H9 (cell line): ENCODE results near the gene TRPM1. TPM values are rescaled to one million over a fixed set of nuclear protein-coding genes. Genes with fewer than 3 reads are reported as not detected.

Source experiments
- DNase-seq: peaks from one replicate; pipeline ENCODE4 v3.0.0-alpha.2; 2017
- H2AFZ ChIP-seq: one replicate; pipeline ENCODE4 v1.6.1; 2013; ENCODE audit warnings: mild to moderate bottlenecking, low read length, control low read depth, moderate library complexity
- H2AK5ac ChIP-seq: 2 replicates; pipeline ENCODE4 v1.6.1; 2013; ENCODE audit warnings: low read length, control low read depth, mixed read lengths; ENCODE audit not compliant: insufficient read length
- H2BK120ac ChIP-seq: one replicate; pipeline ENCODE4 v1.6.1; 2013; ENCODE audit warnings: low read depth, mild to moderate bottlenecking, low read length, control low read depth, inconsistent platforms; ENCODE audit not compliant: poor library complexity, severe bottlenecking
- H2BK12ac ChIP-seq: 2 replicates; pipeline ENCODE4 v1.6.1; 2013; ENCODE audit warnings: low read length, control low read depth, mixed read lengths, low read depth; ENCODE audit not compliant: insufficient read length
- H2BK15ac ChIP-seq: 2 replicates; pipeline ENCODE4 v1.6.1; 2013; ENCODE audit warnings: low read depth, low read length, control low read depth
- H2BK20ac ChIP-seq: one replicate; pipeline ENCODE4 v1.6.1; 2013; ENCODE audit warnings: low read depth, mild to moderate bottlenecking, low read length, control low read depth, inconsistent platforms; ENCODE audit not compliant: poor library complexity, severe bottlenecking
- H2BK5ac ChIP-seq: 2 replicates; pipeline ENCODE4 v1.6.1; 2013; ENCODE audit warnings: low read length, control low read depth, mixed read lengths; ENCODE audit not compliant: insufficient read length
- H3K14ac ChIP-seq: 2 replicates; pipeline ENCODE4 v1.6.1; 2013; ENCODE audit warnings: low read length, control low read depth; ENCODE audit not compliant: insufficient read depth
- H3K18ac ChIP-seq: 2 replicates; pipeline ENCODE4 v1.6.1; 2013; ENCODE audit warnings: low read depth, mild to moderate bottlenecking, mixed read lengths, low read length, control low read depth; ENCODE audit not compliant: insufficient read length
- H3K23ac ChIP-seq: 2 replicates; pipeline ENCODE4 v1.6.1; 2013; ENCODE audit warnings: low read length, control low read depth, mixed read lengths, low read depth; ENCODE audit not compliant: insufficient read length
- H3K23me2 ChIP-seq: 2 replicates; pipeline ENCODE4 v1.6.1; 2013; ENCODE audit warnings: low read depth, mild to moderate bottlenecking, mixed read lengths, low read length, control low read depth; ENCODE audit not compliant: insufficient read length, poor library complexity, severe bottlenecking
- H3K27ac ChIP-seq: 2 replicates; pipeline ENCODE4 v1.5.1; 2013; ENCODE audit warnings: low read length, control low read depth, mixed read lengths, low read depth; ENCODE audit not compliant: insufficient read length
- H3K27me3 ChIP-seq: 2 replicates; pipeline ENCODE4 v1.6.1; 2013; ENCODE audit warnings: low read length, control low read depth, inconsistent platforms; ENCODE audit not compliant: insufficient read depth
- H3K4ac ChIP-seq: 2 replicates; pipeline ENCODE4 v1.6.1; 2013; ENCODE audit warnings: low read depth, mild to moderate bottlenecking, control low read depth, inconsistent platforms, low read length, moderate library complexity
- H3K4me1 ChIP-seq: 2 replicates; pipeline ENCODE4 v1.6.1; 2013; ENCODE audit warnings: low read length, control low read depth, inconsistent platforms; ENCODE audit not compliant: insufficient read depth
- H3K4me2 ChIP-seq: 2 replicates; pipeline ENCODE4 v1.6.1; 2013; ENCODE audit warnings: low read length, control low read depth, mixed read lengths; ENCODE audit not compliant: insufficient read length, insufficient read depth
- H3K56ac ChIP-seq: 2 replicates; pipeline ENCODE4 v1.6.1; 2013; ENCODE audit warnings: low read depth, mild to moderate bottlenecking, mixed read lengths, low read length, control low read depth; ENCODE audit not compliant: insufficient read length
- H3K79me1 ChIP-seq: 2 replicates; pipeline ENCODE4 v1.6.1; 2013; ENCODE audit warnings: low read depth, mild to moderate bottlenecking, moderate library complexity, low read length, control low read depth, inconsistent platforms; ENCODE audit not compliant: insufficient read depth, poor library complexity, severe bottlenecking
- H3K79me2 ChIP-seq: 2 replicates; pipeline ENCODE4 v1.6.1; 2013; ENCODE audit warnings: low read length, control low read depth, inconsistent platforms; ENCODE audit not compliant: insufficient read depth
- H3K9ac ChIP-seq: 2 replicates; pipeline ENCODE4 v1.6.1; 2013; ENCODE audit warnings: low read length, control low read depth, mixed read lengths; ENCODE audit not compliant: insufficient read length; ENCODE audit errors: extremely low read depth
- H3K9me3 ChIP-seq: one replicate; pipeline ENCODE4 v1.6.1; 2013; ENCODE audit warnings: low read depth, low read length, inconsistent platforms; ENCODE audit not compliant: control insufficient read depth
- H3T11ph ChIP-seq: one replicate; pipeline ENCODE4 v1.6.1; 2013; ENCODE audit warnings: mild to moderate bottlenecking, low read length, control low read depth, inconsistent platforms
- H4K20me1 ChIP-seq: one replicate; pipeline ENCODE4 v1.6.1; 2013; ENCODE audit not compliant: control insufficient read depth, insufficient read length, insufficient read depth
- H4K5ac ChIP-seq: 2 replicates; pipeline ENCODE4 v1.6.1; 2013; ENCODE audit warnings: low read depth, mild to moderate bottlenecking, mixed read lengths, low read length, control low read depth; ENCODE audit not compliant: insufficient read length
- H4K8ac ChIP-seq: replicated peaks from 2 replicates; pipeline ENCODE4 v1.6.1; 2013; ENCODE audit warnings: low read length, control low read depth, mixed read lengths, low read depth; ENCODE audit not compliant: insufficient read length
- H4K91ac ChIP-seq: 2 replicates; pipeline ENCODE4 v1.6.1; 2013; ENCODE audit warnings: low read depth, mild to moderate bottlenecking, moderate library complexity, mixed read lengths, low read length, control low read depth; ENCODE audit not compliant: insufficient read length
- H3K27ac Mint-ChIP-seq, 3 experiments: 2 replicates in 2 of 3; 3 replicates in 1 of 3; pipeline ENCODE4 v1.8.0; 2020 to 2021; ENCODE audit warnings: mixed read lengths in 3 of 3, mild to moderate bottlenecking in 1 of 3, moderate library complexity in 1 of 3
- H3K27me3 Mint-ChIP-seq: 2 replicates; pipeline ENCODE4 v1.8.0; 2021; ENCODE audit warnings: low read depth, mild to moderate bottlenecking, moderate library complexity, mixed read lengths
- H3K36me3 Mint-ChIP-seq, 3 experiments: 2 replicates in 2 of 3; 3 replicates in 1 of 3; pipeline ENCODE4 v1.8.0; 2020 to 2021; ENCODE audit warnings: low read depth in 3 of 3, mixed read lengths in 3 of 3; ENCODE audit not compliant: insufficient read depth in 1 of 3
- H3K4me1 Mint-ChIP-seq, 2 experiments: 2 replicates each; pipeline ENCODE4 v1.8.0; 2020; ENCODE audit warnings: mixed read lengths in 2 of 2
- H3K4me3 Mint-ChIP-seq, 2 experiments: 2 replicates in 1 of 2; 3 replicates in 1 of 2; pipeline ENCODE4 v1.8.0; 2020 to 2021; ENCODE audit warnings: mild to moderate bottlenecking in 2 of 2, mixed read lengths in 2 of 2, moderate library complexity in 1 of 2
- H3K9me3 Mint-ChIP-seq, 2 experiments: 2 replicates in 1 of 2; 3 replicates in 1 of 2; pipeline ENCODE4 v1.8.0; 2020; ENCODE audit warnings: mild to moderate bottlenecking in 2 of 2, mixed read lengths in 2 of 2, moderate library complexity in 1 of 2
- total RNA-seq: library from RNA; stranded (reverse); gene quantifications from 2 replicates; pipeline ENCODE4 v1.2.1, GENCODE V29; 2021
- TF ChIP-seq, protein P1 (sequence below): fragments of 200-600 bp; sonication (generic); conservative IDR thresholded peaks from 3 replicates; pipeline ENCODE4 v1.8.0; 2021; ENCODE audit warnings: antibody characterized with exemption, mild to moderate bottlenecking

TRPM1 gene
- total RNA-seq, 1 experiment from 2014 or later: not detected

DNA sequence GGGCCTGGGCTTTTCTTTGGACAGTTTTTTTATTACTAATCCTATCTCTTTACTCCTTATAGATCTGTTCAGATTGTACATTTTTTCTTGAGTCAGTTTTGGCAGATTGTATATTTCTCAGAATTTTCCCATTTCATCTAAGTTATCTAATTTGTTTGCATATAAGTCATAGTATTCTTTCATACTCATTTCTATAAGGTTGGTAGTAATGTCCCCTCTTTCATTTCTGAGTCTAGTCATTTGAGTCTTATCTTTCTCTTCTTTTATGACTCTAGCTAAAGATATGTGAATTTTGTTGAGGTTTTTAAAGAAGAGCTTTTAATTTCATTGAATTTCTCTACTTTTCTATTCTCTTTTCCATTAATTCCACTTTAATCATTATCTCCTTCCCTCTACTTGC, 27.2 kb downstream of the TRPM1 start:
- H2BK12ac ChIP-seq: no peak overlapping the region
- H3K4me1 ChIP-seq: peaks cover 6% of the 10 kb centered on the region; the same call in 1 of the 2 replicates
- H3K14ac ChIP-seq: no peak overlapping the region
- H3K27ac ChIP-seq: no peak overlapping the region
- H3T11ph ChIP-seq: no peak overlapping the region
- no peak overlapping the region for H4K8ac ChIP-seq
- TF ChIP-seq, protein P1, sequence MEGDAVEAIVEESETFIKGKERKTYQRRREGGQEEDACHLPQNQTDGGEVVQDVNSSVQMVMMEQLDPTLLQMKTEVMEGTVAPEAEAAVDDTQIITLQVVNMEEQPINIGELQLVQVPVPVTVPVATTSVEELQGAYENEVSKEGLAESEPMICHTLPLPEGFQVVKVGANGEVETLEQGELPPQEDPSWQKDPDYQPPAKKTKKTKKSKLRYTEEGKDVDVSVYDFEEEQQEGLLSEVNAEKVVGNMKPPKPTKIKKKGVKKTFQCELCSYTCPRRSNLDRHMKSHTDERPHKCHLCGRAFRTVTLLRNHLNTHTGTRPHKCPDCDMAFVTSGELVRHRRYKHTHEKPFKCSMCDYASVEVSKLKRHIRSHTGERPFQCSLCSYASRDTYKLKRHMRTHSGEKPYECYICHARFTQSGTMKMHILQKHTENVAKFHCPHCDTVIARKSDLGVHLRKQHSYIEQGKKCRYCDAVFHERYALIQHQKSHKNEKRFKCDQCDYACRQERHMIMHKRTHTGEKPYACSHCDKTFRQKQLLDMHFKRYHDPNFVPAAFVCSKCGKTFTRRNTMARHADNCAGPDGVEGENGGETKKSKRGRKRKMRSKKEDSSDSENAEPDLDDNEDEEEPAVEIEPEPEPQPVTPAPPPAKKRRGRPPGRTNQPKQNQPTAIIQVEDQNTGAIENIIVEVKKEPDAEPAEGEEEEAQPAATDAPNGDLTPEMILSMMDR: no peak
- no peak overlapping the region for H3K9ac ChIP-seq
- no peaks in the 10 kb centered on the region for H3K23me2 ChIP-seq
- no peak overlapping the region for H4K5ac ChIP-seq
- Mint-ChIP-seq H3K27ac (no peak overlapping the region), H3K36me3 (no peaks in the 10 kb centered on the region), H3K4me1 (peaks cover 46 to 49% of the 10 kb centered on the region in 2 experiments), H3K4me3 (no peak overlapping the region), H3K9me3 (no peaks in the 10 kb centered on the region), H3K27me3 (peaks cover 1% of the 10 kb centered on the region; the same call in 1 of the 2 replicates)
- no peak overlapping the region for H3K4me2 ChIP-seq
- no peak overlapping the region for H2BK20ac ChIP-seq
- no peak overlapping the region for H4K91ac ChIP-seq
- no peak overlapping the region for H2AFZ ChIP-seq
- no peak overlapping the region for H3K18ac ChIP-seq
- no peaks in the 10 kb centered on the region for H3K79me1 ChIP-seq
- H3K4ac ChIP-seq: no peak overlapping the region
- no peaks in the 10 kb centered on the region for H3K9me3 ChIP-seq
- no peak overlapping the region for H2BK120ac ChIP-seq
- no peak overlapping the region for H3K56ac ChIP-seq
- no peak overlapping the region for H2BK15ac ChIP-seq
- H3K23ac ChIP-seq: no peak overlapping the region
- no peaks in the 10 kb centered on the region for H3K27me3 ChIP-seq
- DNase-seq: no peak
- no peak overlapping the region for H2BK5ac ChIP-seq
- H3K79me2 ChIP-seq: no peaks in the 10 kb centered on the region
- no peak overlapping the region for H2AK5ac ChIP-seq
- H4K20me1 ChIP-seq: no peaks in the 10 kb centered on the region
